GM21423 (cell line): ENCODE data around the gene SH3D21.

Experiments used
- ATAC-seq: cut with Tn5 transposase; IDR thresholded peaks from one replicate; pipeline ENCODE4 v1.9.1; 2021; ENCODE audit warnings: mild to moderate bottlenecking, moderate library complexity; ENCODE audit not compliant: unreplicated experiment

Gene SH3D21

DNA sequence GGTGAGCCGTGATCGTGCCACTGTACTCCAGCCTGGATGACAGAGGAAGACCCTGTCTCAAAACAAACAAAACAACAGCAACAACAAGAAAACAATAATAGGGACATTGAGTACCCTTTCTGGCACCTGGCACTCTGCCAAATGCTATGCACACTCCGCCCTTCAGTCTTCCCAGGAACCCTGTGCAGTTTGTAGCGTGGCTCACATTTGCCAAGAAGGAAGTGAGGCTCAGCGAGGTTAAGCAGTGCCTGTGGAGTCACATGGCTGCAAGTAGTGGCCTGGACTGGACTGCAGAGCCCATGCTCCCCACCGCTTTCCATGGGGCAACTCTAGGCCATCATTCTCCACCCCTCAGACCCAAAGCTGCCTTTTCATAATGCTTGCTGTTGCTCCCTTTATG lies 22.5 kb downstream of the SH3D21 start:
- no peak for ATAC-seq

DNA sequence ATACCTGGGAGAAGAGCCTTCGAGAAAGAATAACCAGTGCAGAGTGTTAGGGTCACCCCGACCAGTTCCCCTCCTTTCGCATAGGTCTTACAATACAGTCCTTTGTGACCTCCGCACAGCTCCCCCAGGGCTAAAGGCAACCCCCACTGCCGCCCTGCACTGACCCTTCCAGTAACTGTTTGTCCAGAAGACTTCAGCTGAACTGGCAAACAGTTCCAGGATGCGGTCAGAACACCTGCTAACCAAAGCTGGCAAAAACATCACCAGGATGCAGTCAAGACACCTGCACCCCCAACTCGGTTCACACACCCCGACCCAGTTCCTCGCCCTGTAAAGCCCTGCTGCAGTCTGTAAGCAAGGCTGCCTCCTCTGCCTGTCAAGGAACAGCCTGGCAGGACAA lies 23.6 kb downstream of the SH3D21 start:
- ATAC-seq = no peak

DNA sequence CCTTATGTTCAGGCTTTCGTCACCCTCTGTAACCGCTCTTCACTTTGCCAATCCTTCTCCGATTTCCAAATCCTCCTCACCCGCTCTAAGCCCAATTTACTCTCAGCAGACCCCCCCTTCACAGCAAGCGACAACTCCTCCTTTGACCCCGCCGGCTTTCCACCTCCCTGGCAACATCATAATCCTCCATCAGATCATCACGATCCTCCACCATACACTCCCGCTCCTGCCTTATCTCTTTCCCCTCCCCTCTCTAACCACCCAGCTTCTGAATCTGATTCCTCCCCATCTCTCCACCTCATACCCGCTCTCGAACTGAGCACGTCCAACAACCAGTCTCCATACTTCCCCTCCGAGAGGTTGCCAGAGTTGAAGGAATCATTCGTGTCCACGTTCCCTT lies 24.8 kb downstream of the SH3D21 start:
- no peak for ATAC-seq

DNA sequence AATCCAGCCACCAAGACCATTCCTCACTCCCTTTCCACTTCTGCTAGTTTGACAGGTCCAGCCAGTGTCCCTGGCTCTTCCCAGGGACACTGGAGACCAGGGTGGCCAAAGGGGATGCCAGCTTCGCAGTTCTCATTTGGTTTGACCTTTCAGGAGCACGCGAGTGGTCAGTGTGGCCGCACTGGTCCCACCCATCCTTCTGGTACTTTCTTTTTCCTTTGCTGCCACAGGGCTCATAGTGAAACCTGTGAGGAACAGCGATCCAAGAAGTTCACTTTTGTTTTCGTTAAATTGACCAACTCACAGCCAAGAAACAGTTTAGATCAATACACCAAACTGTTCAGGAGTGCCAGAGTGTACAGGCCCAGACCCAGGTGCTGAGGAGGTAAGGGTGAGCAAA lies 31.7 kb downstream of the SH3D21 start:
- ATAC-seq = no peak

DNA sequence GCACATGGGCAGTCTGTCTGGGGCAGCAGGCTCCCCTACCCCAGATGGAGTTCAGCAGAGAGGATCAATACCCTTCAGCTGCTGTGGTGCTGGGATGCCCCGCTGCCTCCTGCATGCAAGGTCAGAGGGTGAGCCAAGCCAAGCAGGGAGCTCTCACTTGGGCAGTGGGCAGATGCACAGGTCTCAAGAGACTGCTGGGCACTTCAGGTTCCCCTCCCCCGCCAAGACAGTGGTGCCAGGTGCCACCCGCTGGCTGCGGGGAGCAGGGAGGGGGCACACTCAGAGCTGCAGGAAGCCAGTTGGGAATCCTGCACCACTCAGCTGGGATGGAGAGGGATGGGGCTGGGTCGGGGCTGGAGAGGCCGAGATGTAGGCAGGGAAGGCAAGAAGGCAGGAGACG lies 33.0 kb downstream of the SH3D21 start:
- no peak for ATAC-seq

DNA sequence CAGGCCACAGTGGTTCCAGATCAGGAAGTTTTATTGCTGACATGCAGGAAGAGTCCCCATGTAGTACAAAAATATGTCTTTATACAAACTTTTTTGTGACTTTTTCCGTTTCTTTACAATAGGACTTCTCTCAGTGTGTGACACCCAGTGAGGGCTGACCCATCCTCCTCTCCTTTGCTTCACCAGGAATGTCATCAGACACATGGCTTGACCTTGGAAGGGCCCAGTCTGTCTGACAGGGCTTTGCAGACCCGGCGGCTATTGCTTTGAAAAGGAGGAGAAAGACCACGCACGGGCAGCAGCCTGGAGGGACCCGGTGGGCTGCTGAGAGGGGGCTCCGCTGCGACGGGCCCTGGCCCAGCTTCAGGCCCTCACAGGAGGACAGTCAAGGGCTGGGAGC lies 33.4 kb downstream of the SH3D21 start:
- no peak for ATAC-seq

DNA sequence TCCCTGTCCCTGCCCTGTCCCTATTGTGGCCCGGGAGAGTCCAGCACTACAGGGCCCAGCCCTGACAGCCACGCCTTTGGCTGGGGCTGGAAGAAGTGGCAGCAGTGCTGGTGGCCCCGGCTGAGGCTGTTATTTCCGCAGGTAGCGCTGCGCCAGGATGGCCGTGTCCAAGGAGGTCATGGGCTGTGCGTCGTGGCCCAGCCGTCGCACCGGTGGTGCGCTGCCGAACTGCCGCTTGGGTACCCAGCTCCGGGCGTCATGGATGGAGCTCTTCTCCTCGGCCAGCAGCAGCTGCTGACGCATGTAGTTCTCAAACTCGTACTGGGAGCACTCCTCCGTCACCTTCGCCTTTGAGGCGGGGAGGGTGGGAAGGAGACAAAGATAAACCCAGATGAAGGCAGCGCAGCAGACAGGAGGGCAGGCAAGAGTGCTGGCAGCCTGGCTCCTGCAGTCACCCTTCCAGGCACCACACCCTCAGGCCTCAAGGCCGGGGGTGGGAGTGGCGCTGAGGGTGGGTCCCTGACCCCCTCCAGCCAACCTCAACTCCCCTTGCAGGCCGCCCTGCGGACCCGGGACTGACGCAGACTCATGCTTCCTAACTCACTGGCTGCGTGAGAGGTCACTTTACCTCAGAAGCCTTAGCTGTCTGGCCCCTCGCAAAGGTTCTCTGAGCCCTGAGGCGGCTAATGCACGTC lies 35.6 kb downstream of the SH3D21 start:
- no peak for ATAC-seq

DNA sequence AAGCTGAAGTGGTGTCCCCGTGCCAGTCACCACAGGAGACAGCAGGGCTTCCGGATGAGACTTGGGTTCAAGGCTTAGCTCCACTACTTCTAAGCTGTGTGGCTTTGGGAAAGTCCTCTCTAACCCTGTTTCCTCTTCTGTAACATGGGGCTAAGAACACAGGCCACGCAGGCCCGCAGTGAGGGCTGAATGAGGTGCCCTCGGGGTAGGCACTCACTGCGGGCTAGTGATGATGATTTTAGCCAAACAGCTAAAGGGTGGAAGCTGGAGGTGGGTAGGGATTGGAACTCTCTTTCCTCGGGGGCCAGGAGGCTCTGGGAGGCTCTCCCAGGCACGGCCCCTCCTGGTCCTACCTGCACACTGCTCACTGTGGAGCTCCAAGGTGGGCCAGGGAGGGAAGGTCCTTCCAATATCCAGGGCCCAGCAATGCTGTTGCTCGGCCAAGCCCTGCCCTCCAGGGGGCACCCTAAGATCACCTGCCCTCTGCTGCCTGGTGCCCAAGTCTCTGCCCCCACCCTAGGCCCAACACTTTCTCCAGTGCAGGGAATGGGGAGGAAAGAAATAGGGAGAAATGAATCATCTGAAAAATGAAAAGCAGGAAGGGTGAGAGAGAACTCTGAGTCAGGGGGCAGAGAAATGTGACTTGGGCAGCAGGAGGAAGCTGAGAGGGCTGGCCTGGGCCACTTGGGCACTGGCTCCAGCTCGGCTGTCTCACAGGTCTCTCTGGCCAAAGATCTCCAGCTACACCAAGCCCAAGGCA lies 36.4 kb downstream of the SH3D21 start:
- no peak for ATAC-seq

DNA sequence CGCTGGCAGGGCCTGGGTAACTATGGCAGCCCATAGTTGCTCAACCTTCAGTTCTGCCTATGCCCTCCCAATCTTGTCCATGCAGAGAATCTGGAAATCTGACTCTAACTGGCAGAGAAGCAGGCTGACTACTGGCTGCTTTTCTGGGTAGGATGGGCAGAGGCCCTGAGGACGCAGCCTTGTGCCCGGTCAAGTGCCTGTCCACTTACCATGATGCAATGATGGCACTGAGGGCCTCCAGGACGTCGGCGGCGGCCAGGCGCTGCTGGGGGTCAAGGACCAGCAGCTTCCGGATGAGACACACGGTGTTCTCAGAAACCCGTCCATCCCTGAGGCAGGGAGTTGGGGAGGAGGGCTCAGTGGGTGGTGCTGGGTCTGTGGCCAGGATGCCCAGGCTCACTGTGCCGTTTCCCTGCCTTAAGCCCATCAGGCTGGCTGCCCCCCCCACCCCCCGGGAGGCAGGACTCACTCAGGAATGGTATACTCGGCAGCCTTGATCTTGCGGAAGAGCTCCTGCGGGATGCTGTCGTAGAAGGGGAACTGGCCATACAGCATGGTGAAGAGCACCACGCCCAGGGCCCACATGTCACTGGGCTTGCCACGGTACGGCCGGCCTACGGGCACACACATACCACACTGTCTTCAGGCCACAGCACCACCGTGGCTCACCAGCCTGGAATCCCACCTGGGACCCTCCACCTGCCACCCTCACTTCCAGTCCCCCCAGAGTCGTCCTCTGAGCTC lies 37.7 kb downstream of the SH3D21 start:
- no peak for ATAC-seq

DNA sequence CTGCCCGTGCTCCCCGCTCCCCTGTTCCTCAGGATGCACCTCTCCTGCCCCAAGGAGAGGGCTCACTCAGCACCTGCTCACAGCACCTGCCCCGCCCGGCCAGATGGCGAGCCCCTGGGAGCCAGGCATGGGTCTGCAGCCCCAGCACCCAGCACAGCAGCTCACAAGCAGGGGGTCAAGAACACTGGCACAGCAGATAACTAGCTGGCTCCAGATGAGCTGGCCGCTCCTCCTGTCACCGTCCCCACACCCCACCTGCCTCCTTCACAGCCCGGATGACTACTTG lies 38.2 kb downstream of the SH3D21 start:
- ATAC-seq = no peak

DNA sequence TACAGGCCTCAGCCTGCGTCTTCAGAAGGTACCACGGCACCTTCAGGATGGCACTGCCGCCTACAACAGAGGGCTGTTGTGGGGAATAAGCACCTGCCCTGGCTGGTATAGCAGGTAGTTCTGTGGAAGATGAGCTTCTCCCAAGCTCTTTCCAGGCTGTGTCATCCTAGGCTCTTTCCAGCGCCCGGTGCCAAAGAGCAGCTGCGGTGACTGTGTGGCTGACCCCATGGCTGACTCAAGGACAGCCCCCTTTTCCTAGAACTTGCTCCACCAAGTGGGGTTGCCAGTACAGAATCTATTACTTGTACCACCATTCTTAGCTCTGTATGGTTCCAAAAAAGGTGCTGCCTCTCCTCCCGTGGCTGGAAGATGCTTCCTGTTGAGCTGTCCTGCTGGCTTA lies 39.2 kb downstream of the SH3D21 start:
- ATAC-seq = no peak

DNA sequence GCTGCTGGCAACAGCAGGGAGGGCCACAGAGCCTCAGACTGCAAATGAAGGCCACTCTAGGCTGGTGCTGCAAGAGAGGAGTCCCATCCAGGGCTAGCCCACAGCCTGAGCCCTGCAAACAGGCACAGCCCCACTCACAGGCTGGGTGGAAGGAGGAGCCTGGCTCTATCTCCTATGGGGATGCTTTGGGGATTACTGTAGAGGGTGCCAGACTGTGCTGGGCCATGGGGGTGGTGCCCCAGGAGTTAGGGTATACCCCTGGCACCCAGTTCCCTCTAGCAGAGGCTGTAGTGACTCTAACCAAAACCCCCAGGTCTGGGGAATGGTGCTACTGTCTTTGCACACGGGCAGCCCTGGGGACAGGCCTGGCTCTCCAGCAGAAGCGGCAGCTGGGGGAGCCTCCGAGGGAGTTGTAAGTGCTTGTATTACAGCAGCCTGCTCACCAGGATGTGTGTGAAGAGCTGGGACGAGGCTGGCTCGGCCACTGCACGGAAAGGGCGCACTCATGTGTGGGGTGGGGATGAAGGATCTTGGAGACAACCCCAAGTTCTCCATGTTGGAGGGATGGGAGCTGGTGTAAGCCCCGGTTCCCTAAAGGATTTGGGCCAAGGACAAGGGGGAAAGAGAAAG lies 40.7 kb downstream of the SH3D21 start:
- ATAC-seq = no peak

DNA sequence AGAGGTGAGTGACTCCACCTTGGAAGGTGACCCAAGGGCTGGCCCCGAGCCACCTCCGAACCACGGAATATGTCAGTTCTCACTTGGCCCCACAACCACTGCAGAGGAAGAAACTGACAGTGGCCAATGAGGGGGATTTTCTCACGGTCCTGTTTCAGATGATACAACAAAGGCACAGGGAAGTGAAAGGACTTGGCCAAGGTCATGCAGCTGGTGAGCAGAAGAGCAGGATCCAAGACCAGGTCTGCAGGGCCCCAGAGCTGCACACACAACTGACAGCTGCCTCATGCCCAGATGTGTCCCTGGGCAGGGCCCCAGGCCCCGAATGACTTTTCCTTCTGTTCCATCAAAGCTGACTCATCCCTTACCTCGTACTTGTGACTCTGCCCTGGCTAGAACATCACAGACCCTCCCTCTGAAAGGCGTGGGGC lies 43.1 kb downstream of the SH3D21 start:
- ATAC-seq = peak; percentile 59

DNA sequence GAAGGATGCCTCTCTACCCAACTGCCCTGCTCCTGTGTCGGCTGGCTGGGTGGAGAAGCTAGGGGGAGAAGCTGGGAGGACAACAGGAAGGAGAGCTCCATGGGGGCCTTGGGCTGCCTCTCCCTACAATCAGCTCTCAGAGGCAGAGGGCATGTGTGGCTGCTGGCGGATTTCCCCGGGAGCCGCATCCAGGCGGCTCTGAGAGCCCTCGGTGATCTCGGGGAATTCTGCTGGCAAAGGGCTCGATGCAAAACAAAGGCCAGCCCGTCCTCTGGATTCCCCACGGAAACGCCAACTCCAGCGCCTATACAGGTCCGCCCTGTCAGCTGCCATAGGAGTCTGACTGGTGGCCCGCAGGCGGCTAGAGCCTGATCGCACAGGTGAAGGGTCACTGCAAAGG lies 43.7 kb downstream of the SH3D21 start:
- no peak for ATAC-seq

DNA sequence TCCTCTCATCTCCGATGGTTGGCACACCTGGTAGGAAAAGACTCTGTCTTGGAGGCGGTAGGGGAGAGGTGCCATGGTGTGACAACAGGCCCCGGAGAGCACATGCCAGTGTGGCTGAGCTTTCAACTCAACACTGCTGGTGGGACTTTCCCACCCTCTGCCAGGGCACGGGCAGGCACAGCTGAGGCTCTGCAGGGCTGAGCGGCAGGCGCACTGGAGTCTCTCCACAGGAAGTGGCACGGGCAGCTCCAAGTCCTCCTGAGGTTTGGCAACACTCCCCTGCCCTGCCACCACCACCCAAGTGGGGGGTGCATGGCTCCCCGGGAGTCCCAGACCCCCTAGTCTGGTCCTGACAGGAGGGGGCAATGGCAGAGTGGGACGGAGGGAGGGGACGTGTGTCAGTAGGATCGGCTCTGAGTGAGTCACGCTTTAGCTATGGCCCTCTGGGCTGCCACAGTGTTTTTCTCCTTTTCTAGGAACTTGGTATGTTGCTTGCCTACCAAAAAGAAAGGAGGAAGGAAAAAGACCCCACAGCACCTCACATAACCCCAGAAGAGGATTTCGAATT lies 44.6 kb downstream of the SH3D21 start:
- no peak for ATAC-seq

DNA sequence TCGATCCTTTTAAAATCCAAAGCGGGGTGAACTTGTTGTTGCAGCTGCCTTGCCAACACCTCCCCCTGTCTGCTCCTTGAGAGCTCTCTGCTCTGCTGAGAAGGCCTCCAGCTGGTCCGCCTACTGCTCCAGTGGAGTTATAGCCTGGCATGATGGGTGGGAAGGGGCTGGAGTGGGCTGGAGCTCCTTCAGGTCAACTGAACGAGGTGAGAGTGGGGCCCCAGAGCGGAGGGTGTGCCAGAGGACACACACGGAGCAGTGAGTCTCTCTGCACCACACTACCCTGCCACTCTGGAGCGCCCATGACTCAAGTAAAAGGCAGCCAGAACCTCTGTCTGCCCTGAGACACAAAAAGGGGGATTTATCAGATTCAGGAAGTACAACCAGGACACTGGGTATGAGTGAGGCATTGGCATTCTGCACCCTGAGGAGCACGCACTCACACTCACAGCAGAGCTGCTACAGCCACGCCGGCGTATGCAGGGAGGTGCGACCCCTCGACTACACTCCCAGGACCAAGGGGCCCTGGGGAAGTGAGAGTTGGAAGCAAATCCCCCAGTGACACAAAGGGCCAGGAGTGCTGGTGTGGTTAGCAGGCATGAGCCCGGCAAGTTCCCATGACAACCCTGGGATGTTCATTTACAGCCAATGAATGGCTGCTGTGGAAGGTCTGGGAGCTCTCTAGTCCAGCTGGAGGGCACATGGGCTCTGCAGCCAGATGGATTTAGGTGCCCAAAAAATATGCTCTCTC lies 45.2 kb downstream of the SH3D21 start:
- no peak for ATAC-seq

DNA sequence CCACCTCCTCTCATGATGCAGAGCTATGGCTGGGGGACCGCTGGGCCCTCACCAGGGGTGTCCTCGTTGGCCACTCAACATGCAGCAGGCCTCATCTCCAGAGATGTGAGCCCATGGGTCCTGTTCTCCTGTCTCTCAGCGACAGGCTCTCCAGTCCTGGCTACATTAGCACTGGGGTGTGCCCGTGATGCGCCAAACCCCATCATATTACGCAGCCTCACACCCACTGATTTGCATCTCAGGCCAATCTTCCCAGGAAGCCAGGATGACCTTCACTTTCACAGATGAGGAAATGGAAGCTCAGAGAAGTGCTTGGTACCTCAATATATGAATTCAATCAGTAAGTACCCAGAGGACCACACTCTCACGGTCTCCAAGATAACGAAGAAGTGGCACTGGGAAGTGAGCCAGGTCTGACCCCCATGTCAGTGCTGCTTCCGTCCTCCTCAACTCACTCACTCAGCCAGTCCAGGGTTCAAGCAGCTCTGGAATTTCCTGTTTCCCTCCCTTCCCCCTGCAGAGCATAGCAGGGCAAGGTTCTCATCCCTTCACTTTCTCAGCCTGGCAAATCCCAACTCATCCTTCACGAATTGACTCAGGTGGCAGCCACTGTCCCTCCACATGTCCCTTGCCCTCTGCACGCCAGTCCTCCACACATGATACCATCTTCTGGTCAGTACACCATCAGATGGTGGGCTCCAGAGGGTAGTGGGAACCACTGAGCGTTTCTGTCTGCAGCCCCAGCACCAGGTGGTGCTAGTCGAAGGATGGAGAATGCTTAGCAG lies 46.1 kb downstream of the SH3D21 start:
- ATAC-seq = no peak

DNA sequence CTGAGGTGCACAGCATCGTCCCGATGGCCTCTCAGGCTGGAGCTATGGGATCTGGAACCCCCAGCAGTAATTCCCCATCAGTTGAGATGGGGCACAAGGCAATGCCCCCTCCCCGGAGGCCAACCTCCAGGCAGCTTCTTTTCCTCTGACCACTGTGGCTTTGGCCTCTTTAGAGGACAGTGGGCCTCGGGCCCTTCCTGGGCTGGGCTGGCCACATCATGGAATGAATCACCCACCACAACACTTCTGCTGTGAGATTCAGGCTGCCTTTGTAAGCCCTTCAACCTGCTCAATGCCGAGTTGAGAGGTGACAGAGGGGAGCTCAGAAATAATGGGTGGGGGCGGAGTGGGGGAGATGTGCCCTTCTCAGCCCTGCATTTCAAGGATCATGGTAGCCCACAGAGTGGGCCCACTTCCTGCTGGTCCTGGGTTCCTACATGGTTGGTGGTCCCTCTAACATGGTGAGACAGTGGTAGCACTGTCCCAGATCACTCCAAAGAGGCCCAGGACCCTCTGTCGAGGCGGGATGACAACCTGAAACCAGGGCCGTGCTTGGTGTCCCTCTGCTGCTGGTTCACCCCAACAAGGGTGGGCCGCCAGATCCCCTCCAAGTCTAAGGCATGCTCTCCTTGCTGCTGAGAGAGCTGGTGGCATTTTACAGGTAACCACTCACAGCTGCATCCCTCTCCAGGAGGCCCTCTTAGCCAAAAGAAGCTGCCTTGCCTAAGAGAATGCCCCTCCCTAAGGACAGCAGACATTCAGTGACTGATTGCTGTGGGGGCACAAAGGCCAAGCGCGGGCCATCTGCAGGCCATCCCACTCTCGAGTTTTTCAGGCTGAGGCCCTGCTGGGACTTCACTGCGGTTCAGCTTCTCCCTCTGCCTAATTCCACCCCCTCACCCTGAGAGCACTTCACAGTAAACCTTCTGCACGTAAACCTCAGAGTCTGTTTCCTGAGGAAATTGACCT lies 47.0 kb downstream of the SH3D21 start:
- no peak for ATAC-seq

DNA sequence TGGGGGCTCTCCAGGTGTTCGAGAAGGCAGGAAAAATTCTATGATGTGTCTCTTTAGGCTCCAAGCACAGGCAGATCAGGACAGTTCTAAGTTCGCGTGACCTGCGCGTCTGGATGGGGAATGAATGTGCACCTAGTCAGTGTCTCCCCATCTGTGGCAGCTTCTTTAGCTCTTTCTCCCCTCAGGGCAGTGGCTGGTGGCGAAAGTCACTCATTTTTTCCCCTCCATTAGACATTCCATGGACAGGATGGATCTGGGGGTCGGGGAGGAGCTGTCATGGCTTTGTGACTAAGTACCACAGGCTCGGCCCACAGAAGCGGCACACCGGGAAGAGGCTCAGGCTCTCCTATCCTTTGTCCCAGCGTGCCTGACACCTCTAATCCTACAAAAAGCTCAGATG lies 48.3 kb downstream of the SH3D21 start:
- no peak for ATAC-seq
